GM12878 (cell line): ENCODE results near the gene INHBB. TPM values are rescaled to one million over a fixed set of nuclear protein-coding genes. Genes with fewer than 3 reads are reported as not detected.
A peak's percentile ranks its signal among the peaks of the same experiment; 100 is the strongest.

Experiments
- ATF7 ChIP-seq: fragments of 450-650 bp; IDR thresholded peaks from 2 replicates; pipeline ENCODE4 v1.6.1; 2016; ENCODE audit warnings: low read depth, mild to moderate bottlenecking
- BACH1 ChIP-seq: fragments of 450-650 bp; IDR thresholded peaks from 2 replicates; pipeline ENCODE4 v1.6.1; 2017; ENCODE audit warnings: mild to moderate bottlenecking, borderline replicate concordance
- BRCA1 ChIP-seq: IDR thresholded peaks from 2 replicates; pipeline ENCODE4 v1.6.1; 2011; ENCODE audit warnings: low read depth, low read length, improper control_type of control experiment
- CREM ChIP-seq: IDR thresholded peaks from 2 replicates; pipeline ENCODE4 v1.6.1; 2014; ENCODE audit warnings: antibody characterized with exemption, low read depth
- EGR1 ChIP-seq, 2 experiments: IDR thresholded peaks; 1 replicate in 1 of 2; 2 replicates in 1 of 2; pipeline ENCODE4 v1.6.1; 2011 to 2012; ENCODE audit warnings: low read depth in 2 of 2, low read length in 2 of 2, borderline replicate concordance in 1 of 2, mild to moderate bottlenecking in 1 of 2, moderate library complexity in 1 of 2
- FOXK2 ChIP-seq: fragments of 450-650 bp; IDR thresholded peaks from 2 replicates; pipeline ENCODE4 v1.6.1; 2017; ENCODE audit warnings: mild to moderate bottlenecking, moderate library complexity
- NKRF ChIP-seq: fragments of 450-650 bp; conservative IDR thresholded peaks from 2 replicates; pipeline ENCODE4 v1.6.1; 2017; ENCODE audit warnings: mild to moderate bottlenecking, moderate library complexity
- PKNOX1 ChIP-seq: fragments of 450-650 bp; IDR thresholded peaks from 2 replicates; pipeline ENCODE4 v1.6.1; 2016; ENCODE audit warnings: mild to moderate bottlenecking
- POLR2AphosphoS5 ChIP-seq: IDR thresholded peaks from 2 replicates; pipeline ENCODE4 v1.6.1; 2011; ENCODE audit warnings: mild to moderate bottlenecking, low read length, inconsistent platforms
- RAD51 ChIP-seq: fragments of 450-650 bp; IDR thresholded peaks from 2 replicates; pipeline ENCODE4 v1.6.1; 2016; ENCODE audit warnings: moderate library complexity, mild to moderate bottlenecking, inconsistent platforms
- SIX5 ChIP-seq: IDR thresholded peaks from 2 replicates; pipeline ENCODE4 v1.6.1; 2011; ENCODE audit warnings: mild to moderate bottlenecking, low read depth, low read length, moderate library complexity; ENCODE audit not compliant: severe bottlenecking
- TCF3 ChIP-seq: IDR thresholded peaks from 2 replicates; pipeline ENCODE4 v1.6.1; 2012; ENCODE audit warnings: low read depth, mild to moderate bottlenecking, low read length, borderline replicate concordance; ENCODE audit not compliant: insufficient read depth
- USF1 ChIP-seq: IDR thresholded peaks from 2 replicates; pipeline ENCODE4 v1.6.1; 2011; ENCODE audit warnings: borderline replicate concordance, low read depth, mild to moderate bottlenecking, moderate library complexity, mixed read lengths, low read length; ENCODE audit not compliant: insufficient read depth; ENCODE audit errors: extremely low read length
- YY1 ChIP-seq: IDR thresholded peaks from 2 replicates; pipeline ENCODE4 v1.6.1; 2011; ENCODE audit warnings: low read depth, mild to moderate bottlenecking, low read length
- ZNF687 ChIP-seq: fragments of 450-650 bp; IDR thresholded peaks from 2 replicates; pipeline ENCODE4 v1.6.1; 2017; ENCODE audit warnings: mild to moderate bottlenecking, moderate library complexity
- polyA plus RNA-seq, 11 experiments: library from polyadenylated mRNA; depleted of rRNA in 4 of 11; unstranded in 6 of 11; stranded (reverse) in 5 of 11; fragments of >200 nt; fragmentation: Nextera tagmentation in 4 of 11; fragmentation: Illumina TruSeq in 1 of 11; extraction: Ambion mirVana in 4 of 11; extraction: Trizol in 1 of 11; gene quantifications; 1 replicate in 1 of 11; 2 replicates in 10 of 11; pipeline versions ENCODE4 v1.2.1 to v1.2.3, GENCODE V29; 2011 to 2016; ENCODE audit warnings: inconsistent platforms in 2 of 11, missing spikeins in 2 of 11, low read depth in 1 of 11
- total RNA-seq, 4 experiments: library from RNA; depleted of rRNA in 3 of 4; stranded (reverse); fragments of >200 nt in 3 of 4; fragmentation: Illumina TruSeq in 1 of 4; extraction: Trizol in 1 of 4; gene quantifications; 2 replicates each; pipeline versions ENCODE4 v1.2.1 to v1.2.3, GENCODE V29; 2013 to 2021

Gene INHBB
- total and polyA plus RNA-seq, 10 of the 15 experiments (the other 5 are each of a cell fraction or from before 2014, with no cell fraction given) = 0.05 TPM; not detected in 9

- peak; percentile 83 for TF ChIP-seq ZNF687
- peak; percentile 72; the same call in 1 of the 2 replicates for TF ChIP-seq YY1
- TF ChIP-seq NKRF = no peak
- TF ChIP-seq FOXK2 = no peak
- no peak for TF ChIP-seq TCF3
- no peak for TF ChIP-seq POLR2AphosphoS5
- TF ChIP-seq USF1 = no peak
- TF ChIP-seq ATF7 = 0 out of 2 replicates have a peak, but pooled peaks have one; percentile 21
- no peak for TF ChIP-seq BACH1
- TF ChIP-seq PKNOX1 = peak; percentile 82
- peak; percentile 49; the same call in 1 of the 2 replicates for TF ChIP-seq CREM
- TF ChIP-seq SIX5 = no peak
- TF ChIP-seq EGR1 (IDR thresholded peaks at IDR 0.05; ENCODE audit: borderline replicate concordance in 1 of 2, low read depth in 2 of 2, low read length in 2 of 2) = no peak
- no peak for TF ChIP-seq RAD51
- TF ChIP-seq BRCA1 = no peak
Measured at GRCh38 chr2:120308038-120308910, 37.7 kb upstream of the INHBB start (continued).
